Osteoblast (primary cell): ENCODE results near the gene IL1RL2. TPM values are rescaled to one million over a fixed set of nuclear protein-coding genes. Genes with fewer than 3 reads are reported as not detected.

Experiments used
- DNase-seq: peaks from one replicate; pipeline ENCODE4 v3.0.0; 2011; ENCODE audit warnings: low spot score, mixed read lengths; ENCODE audit not compliant: insufficient read length; ENCODE audit errors: missing footprints
- H2AFZ ChIP-seq: 2 replicates; pipeline ENCODE4 v1.6.0; 2011; ENCODE audit warnings: mild to moderate bottlenecking, low read length
- H3K27ac ChIP-seq: 2 replicates; pipeline ENCODE4 v1.5.1; 2011; ENCODE audit warnings: mild to moderate bottlenecking, low read depth, low read length, moderate library complexity
- H3K27me3 ChIP-seq: 2 replicates; pipeline ENCODE4 v1.6.0; 2012; ENCODE audit warnings: mild to moderate bottlenecking, control low read depth, inconsistent platforms, low read length, moderate library complexity; ENCODE audit not compliant: insufficient read depth
- H3K36me3 ChIP-seq: 2 replicates; pipeline ENCODE4 v1.5.1; 2011; ENCODE audit warnings: mild to moderate bottlenecking, low read length, control low read depth, moderate library complexity; ENCODE audit not compliant: insufficient read depth
- H3K4me1 ChIP-seq: 2 replicates; pipeline ENCODE4 v1.5.1; 2011; ENCODE audit warnings: mild to moderate bottlenecking, low read length, control low read depth, moderate library complexity; ENCODE audit not compliant: insufficient read depth
- H3K4me2 ChIP-seq: 2 replicates; pipeline ENCODE4 v1.6.0; 2011; ENCODE audit warnings: mild to moderate bottlenecking, low read length; ENCODE audit not compliant: insufficient read depth
- H3K4me3 ChIP-seq: fragments of 200-600 bp; sonication (generic); 3 replicates; pipeline ENCODE4 v1.5.1; 2012; ENCODE audit warnings: mild to moderate bottlenecking, low read length, inconsistent platforms; ENCODE audit not compliant: insufficient read depth
- H3K79me2 ChIP-seq: 2 replicates; pipeline ENCODE4 v1.6.0; 2012; ENCODE audit warnings: mild to moderate bottlenecking, low read length, control low read depth, inconsistent platforms; ENCODE audit not compliant: insufficient read depth
- H3K9me3 ChIP-seq: 2 replicates; pipeline ENCODE4 v1.5.1; 2011; ENCODE audit warnings: low read depth, low read length, control low read depth
- H4K20me1 ChIP-seq: 2 replicates; pipeline ENCODE4 v1.6.0; 2012; ENCODE audit warnings: mild to moderate bottlenecking, low read length, control low read depth; ENCODE audit not compliant: insufficient read depth
- total RNA-seq: library from RNA; depleted of rRNA; stranded (reverse); fragments of >200 nt; gene quantifications from 2 replicates; pipeline ENCODE4 v1.2.3, GENCODE V29; 2012
- TF ChIP-seq, protein P1 (sequence below): IDR thresholded peaks from 2 replicates; pipeline ENCODE4 v1.5.1; 2011; ENCODE audit warnings: mild to moderate bottlenecking, low read depth, low read length, moderate library complexity; ENCODE audit errors: extremely low read depth

Gene IL1RL2
- total RNA-seq, 1 donor = 0.72 TPM

DNA sequence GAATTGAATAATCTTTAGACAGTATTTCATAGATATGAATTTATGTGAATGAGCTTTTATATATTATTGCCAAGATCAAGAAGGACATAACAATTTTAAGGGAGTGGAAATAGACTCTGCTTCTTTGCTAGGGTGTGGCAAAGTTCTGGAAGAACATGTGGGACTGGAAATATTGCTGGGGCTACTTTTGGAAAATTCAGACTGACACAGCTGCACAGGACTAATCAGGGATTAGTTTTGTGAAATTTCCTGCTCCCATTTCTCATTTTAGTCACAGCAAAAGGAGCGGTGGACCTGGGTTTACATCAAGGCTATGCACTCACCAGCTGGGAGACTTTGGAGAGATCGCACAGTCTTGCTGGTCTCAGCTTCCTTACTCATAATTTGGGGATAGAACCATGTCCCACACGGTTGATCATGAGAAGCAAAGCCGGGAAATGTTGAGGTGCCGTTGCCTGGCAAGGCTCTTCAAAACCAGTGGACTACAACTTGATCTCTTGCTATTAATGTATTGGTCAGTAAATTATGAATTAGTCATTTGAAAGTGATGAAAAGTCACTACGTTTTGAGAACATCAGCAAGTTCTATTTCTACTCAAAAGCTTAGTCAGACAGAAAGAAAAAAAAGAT is 42.4 kb downstream of the IL1RL2 start:
- TF ChIP-seq, protein P1, sequence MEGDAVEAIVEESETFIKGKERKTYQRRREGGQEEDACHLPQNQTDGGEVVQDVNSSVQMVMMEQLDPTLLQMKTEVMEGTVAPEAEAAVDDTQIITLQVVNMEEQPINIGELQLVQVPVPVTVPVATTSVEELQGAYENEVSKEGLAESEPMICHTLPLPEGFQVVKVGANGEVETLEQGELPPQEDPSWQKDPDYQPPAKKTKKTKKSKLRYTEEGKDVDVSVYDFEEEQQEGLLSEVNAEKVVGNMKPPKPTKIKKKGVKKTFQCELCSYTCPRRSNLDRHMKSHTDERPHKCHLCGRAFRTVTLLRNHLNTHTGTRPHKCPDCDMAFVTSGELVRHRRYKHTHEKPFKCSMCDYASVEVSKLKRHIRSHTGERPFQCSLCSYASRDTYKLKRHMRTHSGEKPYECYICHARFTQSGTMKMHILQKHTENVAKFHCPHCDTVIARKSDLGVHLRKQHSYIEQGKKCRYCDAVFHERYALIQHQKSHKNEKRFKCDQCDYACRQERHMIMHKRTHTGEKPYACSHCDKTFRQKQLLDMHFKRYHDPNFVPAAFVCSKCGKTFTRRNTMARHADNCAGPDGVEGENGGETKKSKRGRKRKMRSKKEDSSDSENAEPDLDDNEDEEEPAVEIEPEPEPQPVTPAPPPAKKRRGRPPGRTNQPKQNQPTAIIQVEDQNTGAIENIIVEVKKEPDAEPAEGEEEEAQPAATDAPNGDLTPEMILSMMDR = no peak
- DNase-seq = no peak
- no peak overlapping the region for H3K4me2 ChIP-seq

GRCh38 chr2:102230410-102230909 is 43.6 kb downstream of the IL1RL2 start:
- no peak overlapping the region for H3K27ac ChIP-seq
- H4K20me1 ChIP-seq = no peaks in the 10 kb centered on the region
- no peak overlapping the region for H2AFZ ChIP-seq
- peaks cover 18% of the 10 kb centered on the region for H3K4me1 ChIP-seq
- H3K36me3 ChIP-seq = no peaks in the 10 kb centered on the region
- H3K4me2 ChIP-seq = no peak overlapping the region
- H3K4me3 ChIP-seq = no peak overlapping the region
- no peak for DNase-seq
- H3K79me2 ChIP-seq = no peaks in the 10 kb centered on the region
- TF ChIP-seq, protein P1 = no peak
- H3K9me3 ChIP-seq = no peaks in the 10 kb centered on the region
- H3K27me3 ChIP-seq = no peaks in the 10 kb centered on the region

More for the DNA sequence above, 42.4 kb downstream of the IL1RL2 start:
- no peak overlapping the region for H2AFZ ChIP-seq
- no peak overlapping the region for H3K4me3 ChIP-seq
- no peaks in the 10 kb centered on the region for H3K9me3 ChIP-seq
- H3K27me3 ChIP-seq = no peaks in the 10 kb centered on the region
- no peaks in the 10 kb centered on the region for H3K79me2 ChIP-seq
- H4K20me1 ChIP-seq = no peaks in the 10 kb centered on the region
- H3K36me3 ChIP-seq = no peaks in the 10 kb centered on the region
- H3K27ac ChIP-seq = peak overlapping the region; percentile 96
- peaks cover 18% of the 10 kb centered on the region for H3K4me1 ChIP-seq

GRCh38 chr2:102233132-102233884 is 46.5 kb downstream of the IL1RL2 start:
- no peak for DNase-seq
- no peaks in the 10 kb centered on the region for H3K27me3 ChIP-seq
- no peak overlapping the region for H2AFZ ChIP-seq
- peaks cover 7% of the 10 kb centered on the region for H3K4me1 ChIP-seq
- TF ChIP-seq, protein P1 = no peak
- no peak overlapping the region for H3K4me2 ChIP-seq
- H3K4me3 ChIP-seq = no peak overlapping the region
- H3K9me3 ChIP-seq = no peaks in the 10 kb centered on the region
- H3K36me3 ChIP-seq = no peaks in the 10 kb centered on the region
- no peaks in the 10 kb centered on the region for H3K79me2 ChIP-seq
- H3K27ac ChIP-seq = no peak overlapping the region
- no peaks in the 10 kb centered on the region for H4K20me1 ChIP-seq

DNA sequence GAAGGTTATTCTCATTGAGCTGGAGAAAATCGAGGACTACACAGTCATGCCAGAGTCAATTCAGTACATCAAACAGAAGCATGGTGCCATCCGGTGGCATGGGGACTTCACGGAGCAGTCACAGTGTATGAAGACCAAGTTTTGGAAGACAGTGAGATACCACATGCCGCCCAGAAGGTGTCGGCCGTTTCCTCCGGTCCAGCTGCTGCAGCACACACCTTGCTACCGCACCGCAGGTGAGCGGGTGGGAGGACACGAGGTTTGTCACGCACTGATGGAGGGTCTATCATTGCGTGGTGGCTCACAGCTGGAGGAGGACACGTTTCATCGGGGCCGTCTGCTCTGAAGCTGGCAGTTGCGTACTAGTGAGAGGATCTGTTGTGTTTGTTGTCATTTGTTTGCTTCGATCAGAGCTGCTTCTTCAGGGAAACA is 48.2 kb downstream of the IL1RL2 start:
- no peak for DNase-seq
- no peak overlapping the region for H3K4me2 ChIP-seq
- no peaks in the 10 kb centered on the region for H4K20me1 ChIP-seq
- no peak overlapping the region for H2AFZ ChIP-seq
- H3K27me3 ChIP-seq = no peaks in the 10 kb centered on the region
- no peaks in the 10 kb centered on the region for H3K9me3 ChIP-seq
- peaks cover 12% of the 10 kb centered on the region for H3K4me1 ChIP-seq
- no peak overlapping the region for H3K27ac ChIP-seq
- TF ChIP-seq, protein P1 = no peak
- H3K36me3 ChIP-seq = no peaks in the 10 kb centered on the region
- H3K4me3 ChIP-seq = no peak overlapping the region
- H3K79me2 ChIP-seq = no peaks in the 10 kb centered on the region
